K562 (cell line): ENCODE results near the gene MYO3B. TPM values are rescaled to one million over a fixed set of nuclear protein-coding genes. Genes with fewer than 3 reads are reported as not detected.

Experiments used
- BMI1 ChIP-seq: fragments of 150-350 bp; IDR thresholded peaks from 2 replicates; pipeline ENCODE4 v1.6.1; 2014; ENCODE audit warnings: low read length
- EHMT2 ChIP-seq: fragments of 450-650 bp; IDR thresholded peaks from 2 replicates; pipeline ENCODE4 v1.6.1; 2018; ENCODE audit warnings: antibody characterized with exemption
- GATAD2B ChIP-seq: fragments of 450-650 bp; IDR thresholded peaks from 2 replicates; pipeline ENCODE4 v1.6.1; 2017; ENCODE audit warnings: mild to moderate bottlenecking, borderline replicate concordance
- MAFK ChIP-seq: IDR thresholded peaks from 2 replicates; pipeline ENCODE4 v1.6.1; 2011; ENCODE audit warnings: low read length, improper control_type of control experiment
- MLLT1 ChIP-seq, 2 experiments: fragments of 450-650 bp; IDR thresholded peaks; 2 replicates each; pipeline ENCODE4 v1.6.1; 2016
- RERE ChIP-seq: sonication (generic); formaldehyde crosslinking; IDR thresholded peaks from 2 replicates; pipeline ENCODE4 v1.8.0; 2023; ENCODE audit warnings: missing genetic modification reagents, mild to moderate bottlenecking, borderline replicate concordance
- TAF15 ChIP-seq: fragments of 200-400 bp; formaldehyde crosslinking; IDR thresholded peaks from 2 replicates; pipeline ENCODE4 v1.6.1; 2017; ENCODE audit warnings: mild to moderate bottlenecking, low read depth, low read length, moderate library complexity
- TSHZ1 ChIP-seq: fragments of 250-450 bp; sonication (Bioruptor Pico); IDR thresholded peaks from 2 replicates; pipeline ENCODE4 v1.4.0; 2020; ENCODE audit warnings: mild to moderate bottlenecking, moderate library complexity
- ZEB2 ChIP-seq: fragments of 450-650 bp; IDR thresholded peaks from 2 replicates; pipeline ENCODE4 v1.6.1; 2016
- ZNF143 ChIP-seq: sonication (generic); formaldehyde crosslinking; IDR thresholded peaks from 2 replicates; pipeline ENCODE4 v1.9.0; 2022; ENCODE audit warnings: mild to moderate bottlenecking, missing genetic modification reagents
- ZNF277 ChIP-seq: fragments of 250-450 bp; sonication (Bioruptor Pico); IDR thresholded peaks from 2 replicates; pipeline ENCODE4 v1.8.0; 2022; ENCODE audit warnings: inconsistent platforms, mild to moderate bottlenecking, moderate library complexity, borderline replicate concordance
- ZNF3 ChIP-seq: fragments of 250-450 bp; sonication (Bioruptor Pico); IDR thresholded peaks from 2 replicates; pipeline ENCODE4 v1.5.0; 2021; ENCODE audit warnings: mild to moderate bottlenecking, moderate library complexity
- ZNF408 ChIP-seq: fragments of 250-450 bp; sonication (Bioruptor Pico); IDR thresholded peaks from 2 replicates; pipeline ENCODE4 v1.4.0; 2020; ENCODE audit warnings: low read depth, mild to moderate bottlenecking, moderate library complexity
- ZNF507 ChIP-seq: conservative IDR thresholded peaks from 2 replicates; pipeline ENCODE4 v1.6.1; 2017; ENCODE audit warnings: missing genetic modification characterization, missing compliant biosample characterization
- ZNF583 ChIP-seq: fragments of 250-450 bp; sonication (Bioruptor Pico); IDR thresholded peaks from 2 replicates; pipeline ENCODE4 v1.4.0; 2020
- polyA plus RNA-seq, 8 experiments: library from polyadenylated mRNA; depleted of rRNA in 4 of 8; stranded (reverse) in 5 of 8; unstranded in 3 of 8; fragments of >200 nt; fragmentation: Nextera tagmentation in 2 of 8; fragmentation: Illumina TruSeq in 1 of 8; extraction: Ambion mirVana in 2 of 8; extraction: Trizol in 1 of 8; gene quantifications; 2 replicates each; pipeline versions ENCODE4 v1.2.1 to v1.2.3, GENCODE V29; 2011 to 2014; ENCODE audit warnings: inconsistent platforms in 1 of 8, missing spikeins in 1 of 8
- total RNA-seq, 7 experiments: library from RNA; depleted of rRNA in 6 of 7; stranded (reverse); fragments of >200 nt in 6 of 7; fragmentation: Illumina TruSeq in 2 of 7; extraction: Trizol in 2 of 7; gene quantifications; 2 replicates each; pipeline versions ENCODE4 v1.2.1 to v1.2.3, GENCODE V29; 2011 to 2021; ENCODE audit warnings: low replicate concordance in 1 of 7

MYO3B gene
- total and polyA plus RNA-seq, 9 of the 15 experiments (the other 6 are each of a cell fraction or from before 2014, with no cell fraction given) = 2.7 to 6.5 (median 3.6) TPM

GRCh38 chr2:170362871-170363631 lies 185.1 kb downstream of the MYO3B start (continued):
- TF ChIP-seq MLLT1 (IDR thresholded peaks at IDR 0.05) (no peak; a peak in 1 of 4 replicates), GATAD2B (no peak), TSHZ1 (0 out of 2 replicates have a peak, but pooled peaks have one; percentile 5), ZNF277 (CRISPR knock-in tag) (no peak), ZNF408 (no peak), EHMT2 (no peak), MAFK (peak; percentile 54; the same call in 1 of the 2 replicates), TAF15 (no peak), ZNF3 (CRISPR knock-in tag) (no peak; the same call in 1 of the 2 replicates), RERE (no peak), ZNF143 (CRISPR knock-in tag) (no peak), ZNF507 (tag) (no peak), ZEB2 (no peak), ZNF583 (CRISPR knock-in tag) (no peak), BMI1 (no peak)
